Transverse colon (tissue), 4 donors: ENCODE measurements around the gene FAXDC2.

Source experiments
- EP300 ChIP-seq: sonication (generic); formaldehyde crosslinking; IDR thresholded peaks from one replicate; pipeline ENCODE4 v1.6.1; 2017; ENCODE audit warnings: antibody characterized with exemption, low read depth
- POLR2A ChIP-seq: fragments of 450-650 bp; IDR thresholded peaks from one replicate; pipeline ENCODE4 v1.6.1; 2016; ENCODE audit warnings: antibody characterized with exemption, mild to moderate bottlenecking, moderate library complexity
- POLR2AphosphoS5 ChIP-seq, 3 donors: sonication (generic); formaldehyde crosslinking; IDR thresholded peaks; one replicate each; pipeline ENCODE4 v1.6.1; 2016; ENCODE audit warnings: antibody characterized with exemption in 3 of 3
- TF ChIP-seq, protein P1 (sequence below), 5 experiments: fragments of 200-600 bp in 3 of 5; fragments of 450-650 bp in 2 of 5; sonication (generic) in 3 of 5; IDR thresholded peaks; 1 replicate in 2 of 5; 2 replicates in 3 of 5; pipeline ENCODE4 v1.5.1; 2016 to 2017; ENCODE audit warnings: antibody characterized with exemption in 5 of 5, inconsistent platforms in 3 of 5, mild to moderate bottlenecking in 2 of 5, moderate library complexity in 1 of 5

- TF ChIP-seq, protein P1, sequence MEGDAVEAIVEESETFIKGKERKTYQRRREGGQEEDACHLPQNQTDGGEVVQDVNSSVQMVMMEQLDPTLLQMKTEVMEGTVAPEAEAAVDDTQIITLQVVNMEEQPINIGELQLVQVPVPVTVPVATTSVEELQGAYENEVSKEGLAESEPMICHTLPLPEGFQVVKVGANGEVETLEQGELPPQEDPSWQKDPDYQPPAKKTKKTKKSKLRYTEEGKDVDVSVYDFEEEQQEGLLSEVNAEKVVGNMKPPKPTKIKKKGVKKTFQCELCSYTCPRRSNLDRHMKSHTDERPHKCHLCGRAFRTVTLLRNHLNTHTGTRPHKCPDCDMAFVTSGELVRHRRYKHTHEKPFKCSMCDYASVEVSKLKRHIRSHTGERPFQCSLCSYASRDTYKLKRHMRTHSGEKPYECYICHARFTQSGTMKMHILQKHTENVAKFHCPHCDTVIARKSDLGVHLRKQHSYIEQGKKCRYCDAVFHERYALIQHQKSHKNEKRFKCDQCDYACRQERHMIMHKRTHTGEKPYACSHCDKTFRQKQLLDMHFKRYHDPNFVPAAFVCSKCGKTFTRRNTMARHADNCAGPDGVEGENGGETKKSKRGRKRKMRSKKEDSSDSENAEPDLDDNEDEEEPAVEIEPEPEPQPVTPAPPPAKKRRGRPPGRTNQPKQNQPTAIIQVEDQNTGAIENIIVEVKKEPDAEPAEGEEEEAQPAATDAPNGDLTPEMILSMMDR (IDR thresholded peaks at IDR 0.05), result no peak
- TF ChIP-seq POLR2A (no peak), EP300 (no peak), POLR2AphosphoS5 (IDR thresholded peaks at IDR 0.05) (no peak)
Measured at GRCh38 chr5:154824070-154824469, 26.3 kb downstream of the FAXDC2 start.
